H1 (cell line): ENCODE data around the gene USP53. TPM values are rescaled to one million over a fixed set of nuclear protein-coding genes. Genes with fewer than 3 reads are reported as not detected.

Experiments
- CBX8 ChIP-seq: fragments of 300-800, 300-1000 bp; sonication (generic); IDR thresholded peaks from 2 replicates; pipeline ENCODE4 v1.7.1; 2016; ENCODE audit warnings: low read depth, low read length, borderline replicate concordance
- CEBPB ChIP-seq: IDR thresholded peaks from 2 replicates; pipeline ENCODE4 v1.6.1; 2012; ENCODE audit warnings: low read depth, low read length
- EP300 ChIP-seq, 2 experiments: IDR thresholded peaks; 1 replicate in 1 of 2; 2 replicates in 1 of 2; pipeline ENCODE4 v1.6.1; 2011 to 2012; ENCODE audit warnings: low read depth in 2 of 2, low read length in 2 of 2, mild to moderate bottlenecking in 2 of 2, borderline replicate concordance in 1 of 2, inconsistent platforms in 1 of 2, moderate library complexity in 1 of 2
- HDAC2 ChIP-seq, 2 experiments: fragments of 300-600 bp in 1 of 2; sonication (generic) in 1 of 2; IDR thresholded peaks; 2 replicates each; pipeline ENCODE4 v1.6.1; 2011 to 2012; ENCODE audit warnings: low read depth in 2 of 2, low read length in 2 of 2, mild to moderate bottlenecking in 2 of 2, moderate library complexity in 2 of 2, borderline replicate concordance in 1 of 2, inconsistent platforms in 1 of 2
- NRF1 ChIP-seq: IDR thresholded peaks from 2 replicates; pipeline ENCODE4 v1.6.1; 2011; ENCODE audit warnings: mild to moderate bottlenecking, low read depth, low read length, improper control_type of control experiment
- RNF2 ChIP-seq: fragments of 200-900, 300-1000 bp; sonication (generic); IDR thresholded peaks from 2 replicates; pipeline ENCODE4 v1.7.1; 2016; ENCODE audit warnings: borderline replicate concordance, low read depth, mild to moderate bottlenecking, antibody characterized with exemption, low read length; ENCODE audit not compliant: poor library complexity, severe bottlenecking; ENCODE audit errors: missing control alignments
- RXRA ChIP-seq: IDR thresholded peaks from 2 replicates; pipeline ENCODE4 v1.6.1; 2011; ENCODE audit warnings: low read depth, mild to moderate bottlenecking, low read length, moderate library complexity; ENCODE audit not compliant: insufficient read depth
- TCF12 ChIP-seq: IDR thresholded peaks from 2 replicates; pipeline ENCODE4 v1.6.1; 2011; ENCODE audit warnings: low read depth, mild to moderate bottlenecking, low read length
- polyA plus RNA-seq, 7 experiments: library from polyadenylated mRNA; depleted of rRNA in 3 of 7; stranded (reverse) in 5 of 7; unstranded in 2 of 7; fragments of >200 nt in 5 of 7; fragments of 200-250 nt in 2 of 7; gene quantifications; 1 replicate in 5 of 7; 2 replicates in 1 of 7; 4 replicates in 1 of 7; pipeline versions ENCODE4 v1.2.1 to v1.2.3, GENCODE V29; 2011 to 2013; ENCODE audit warnings: missing spikeins in 2 of 7, mixed read lengths in 2 of 7
- total RNA-seq: library from RNA; stranded (reverse); fragmentation: NEBNext Ultra II Directional; extraction: Animal tissue kit (Norgen Biotek cat#: 25700); gene quantifications from 2 replicates; pipeline ENCODE4 v1.2.1, GENCODE V29; 2021
- TF ChIP-seq, protein P1 (sequence below): IDR thresholded peaks from 2 replicates; pipeline ENCODE4 v1.6.1; 2012; ENCODE audit warnings: low read length, inconsistent platforms

Gene USP53
- total and polyA plus RNA-seq, 2 of the 8 experiments (the other 6 are each of a cell fraction or from before 2014, with no cell fraction given) = 2.9 to 14.9 TPM

DNA sequence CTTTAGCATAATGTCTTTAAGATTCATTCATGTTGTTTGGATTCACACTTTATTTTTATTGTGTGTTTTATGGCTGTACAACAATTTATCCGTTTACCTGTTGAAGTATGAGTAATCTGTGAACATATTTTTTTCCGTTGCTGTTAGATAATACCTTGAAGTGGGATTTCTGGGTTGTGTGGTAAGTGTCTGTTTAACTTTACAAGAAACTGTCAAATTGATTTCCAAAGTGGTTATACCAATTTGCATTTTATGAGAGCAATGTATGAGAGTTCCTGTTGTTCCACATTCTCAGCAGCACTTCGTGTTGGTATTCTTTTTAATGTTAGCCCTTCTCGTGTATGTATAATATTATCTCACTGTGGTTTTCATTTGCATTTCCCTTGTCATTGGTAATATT lies 53.6 kb downstream of the USP53 start (continued):
- TF ChIP-seq, protein P1, sequence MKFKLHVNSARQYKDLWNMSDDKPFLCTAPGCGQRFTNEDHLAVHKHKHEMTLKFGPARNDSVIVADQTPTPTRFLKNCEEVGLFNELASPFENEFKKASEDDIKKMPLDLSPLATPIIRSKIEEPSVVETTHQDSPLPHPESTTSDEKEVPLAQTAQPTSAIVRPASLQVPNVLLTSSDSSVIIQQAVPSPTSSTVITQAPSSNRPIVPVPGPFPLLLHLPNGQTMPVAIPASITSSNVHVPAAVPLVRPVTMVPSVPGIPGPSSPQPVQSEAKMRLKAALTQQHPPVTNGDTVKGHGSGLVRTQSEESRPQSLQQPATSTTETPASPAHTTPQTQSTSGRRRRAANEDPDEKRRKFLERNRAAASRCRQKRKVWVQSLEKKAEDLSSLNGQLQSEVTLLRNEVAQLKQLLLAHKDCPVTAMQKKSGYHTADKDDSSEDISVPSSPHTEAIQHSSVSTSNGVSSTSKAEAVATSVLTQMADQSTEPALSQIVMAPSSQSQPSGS = no peak
- no peak for TF ChIP-seq NRF1
- TF ChIP-seq CEBPB = no peak
- no peak for TF ChIP-seq EP300 (IDR thresholded peaks at IDR 0.05; ENCODE audit: borderline replicate concordance in 1 of 2, low read depth in 2 of 2, low read length in 2 of 2)
- no peak for TF ChIP-seq RNF2
- TF ChIP-seq CBX8 = no peak
- no peak for TF ChIP-seq RXRA
- no peak for TF ChIP-seq TCF12
- TF ChIP-seq HDAC2 (IDR thresholded peaks at IDR 0.05; ENCODE audit: borderline replicate concordance in 1 of 2, low read depth in 2 of 2, low read length in 2 of 2) = no peak
